GM12878 (cell line): ENCODE results near the gene FAM25G. TPM values are rescaled to one million over a fixed set of nuclear protein-coding genes. Genes with fewer than 3 reads are reported as not detected.
"Not testable (repeated sequence)": the region's sequence is repeated elsewhere in the genome, so short reads cannot be mapped to it uniquely, and the experiment has no call there.

Source experiments
- ATAC-seq: fragments of 200-7000 bp; cut with Tn5 transposase; 3 replicates; pipeline ENCODE4 v1.9.1; 2020; ENCODE audit warnings: mild to moderate bottlenecking, moderate library complexity
- BruUV-seq: library from RNA; stranded (reverse); fragments of 400-500 nt; replicated peaks from 2 replicates; lab custom pipeline; 2021; lab: Mats Ljungman, UMichigan
- CTCF ChIA-PET: fragments of 300-600 bp; sonication (Branson Sonifier 250); formaldehyde crosslinking; extraction: SDS; loops from one replicate; lab custom pipeline; 2021; ENCODE audit warnings: inconsistent platforms; lab: Yijun Ruan, JAX
- POLR2A ChIA-PET: fragments of 350-600 bp; formaldehyde crosslinking; extraction: SDS; loops from one replicate; lab custom pipeline; 2021; ENCODE audit warnings: inconsistent platforms; lab: Charles Lee
- RAD21 ChIA-PET: fragments of 300-600 bp; sonication (Branson Sonifier 250); formaldehyde crosslinking; loops from one replicate; lab custom pipeline; 2023; ENCODE audit warnings: antibody characterized with exemption; ENCODE audit not compliant: unreplicated experiment; lab: Charles Lee
- SMC1A ChIA-PET: fragments of 300-600 bp; sonication (Branson Sonifier 250); formaldehyde crosslinking; loops from one replicate; lab custom pipeline; 2023; ENCODE audit not compliant: unreplicated experiment, uncharacterized antibody; lab: Charles Lee
- DNase-seq: peaks from one replicate; pipeline ENCODE4 v3.0.0-alpha.2; 2011; ENCODE audit warnings: low read depth, low spot score
- FAIRE-seq: peaks from 3 replicates; lab custom pipeline; 2011; peaks lifted over from hg19 to GRCh38; lab: Jason Lieb, UNC
- H2AFZ ChIP-seq: 2 replicates; pipeline ENCODE4 v1.6.0; 2011; ENCODE audit warnings: low read depth, low read length, control low read depth; ENCODE audit not compliant: control insufficient read depth
- H3K27ac ChIP-seq: 2 replicates; pipeline ENCODE4 v1.5.1; 2011; ENCODE audit warnings: control low read depth; ENCODE audit not compliant: control insufficient read depth, insufficient read depth
- H3K27me3 ChIP-seq, 2 experiments: replicated peaks in 1 of 2; 2 replicates each; pipeline versions ENCODE4 v1.6.0 to v1.6.1; 2011; ENCODE audit warnings: low read length in 1 of 2; ENCODE audit not compliant: control insufficient read depth in 2 of 2, insufficient read depth in 2 of 2
- H3K36me3 ChIP-seq, 2 experiments: 2 replicates each; pipeline ENCODE4 v1.5.1; 2011; ENCODE audit warnings: low read length in 1 of 2; ENCODE audit not compliant: control insufficient read depth in 2 of 2, insufficient read depth in 2 of 2
- H3K4me1 ChIP-seq: 2 replicates; pipeline ENCODE4 v1.6.1; 2011; ENCODE audit warnings: mild to moderate bottlenecking, low read length, moderate library complexity, mixed read lengths; ENCODE audit not compliant: control insufficient read depth, insufficient read depth
- H3K4me2 ChIP-seq: 2 replicates; pipeline ENCODE4 v1.6.0; 2011; ENCODE audit warnings: control low read depth; ENCODE audit not compliant: control insufficient read depth, insufficient read depth
- H3K4me3 ChIP-seq: fragments of 200-600 bp; sonication (generic); 2 replicates; pipeline ENCODE4 v1.5.1; 2016
- H3K79me2 ChIP-seq: 2 replicates; pipeline ENCODE4 v1.6.0; 2011; ENCODE audit warnings: low read length; ENCODE audit not compliant: control insufficient read depth, insufficient read depth
- H3K9ac ChIP-seq: 2 replicates; pipeline ENCODE4 v1.8.0; 2011; ENCODE audit warnings: low read length, control low read depth, mixed read lengths; ENCODE audit not compliant: control insufficient read depth, insufficient read depth
- H3K9me3 ChIP-seq: replicated peaks from 3 replicates; pipeline ENCODE4 v1.5.1; 2011; ENCODE audit warnings: mild to moderate bottlenecking, low read length; ENCODE audit not compliant: control insufficient read depth, insufficient read depth
- H4K20me1 ChIP-seq: 2 replicates; pipeline ENCODE4 v1.6.0; 2011; ENCODE audit not compliant: control insufficient read depth, insufficient read depth
- WGBS: methylation state at CpG from one replicate; pipeline ENCODE4 v1.1.6; 2016; ENCODE audit warnings: low lambda C conversion rate; ENCODE audit not compliant: insufficient replicate concordance, insufficient coverage; ENCODE audit errors: missing lambda C conversion rate; 5-methylcytosine and 5-hydroxymethylcytosine counted together
- in situ Hi-C: fragments of 300-500 bp; cut with MboI; formaldehyde crosslinking; loops from 9 replicates; pipeline ENCODE4 v1.14.3; 2018; ENCODE audit warnings: mixed read lengths
- intact Hi-C: fragments of 100-400 bp; cut with micrococcal nuclease; formaldehyde crosslinking; loops from one replicate; pipeline ENCODE4 v1.14.2; 2022; ENCODE audit not compliant: unreplicated experiment
- polyA plus RNA-seq, 11 experiments: library from polyadenylated mRNA; depleted of rRNA in 4 of 11; unstranded in 6 of 11; stranded (reverse) in 5 of 11; fragments of >200 nt; fragmentation: Nextera tagmentation in 4 of 11; fragmentation: Illumina TruSeq in 1 of 11; extraction: Ambion mirVana in 4 of 11; extraction: Trizol in 1 of 11; gene quantifications; 1 replicate in 1 of 11; 2 replicates in 10 of 11; pipeline versions ENCODE4 v1.2.1 to v1.2.3, GENCODE V29; 2011 to 2016; ENCODE audit warnings: inconsistent platforms in 2 of 11, missing spikeins in 2 of 11, low read depth in 1 of 11
- total RNA-seq, 4 experiments: library from RNA; depleted of rRNA in 3 of 4; stranded (reverse); fragments of >200 nt in 3 of 4; fragmentation: Illumina TruSeq in 1 of 4; extraction: Trizol in 1 of 4; gene quantifications; 2 replicates each; pipeline versions ENCODE4 v1.2.1 to v1.2.3, GENCODE V29; 2013 to 2021

FAM25G gene
- total and polyA plus RNA-seq, 10 of the 15 experiments (the other 5 are each of a cell fraction or from before 2014, with no cell fraction given): not detected

GRCh38 chr10:47481182-47481766 is 10.2 kb downstream of the FAM25G start:
- H2AFZ ChIP-seq, H3K4me2 ChIP-seq, H3K79me2 ChIP-seq, FAIRE-seq, H3K4me1 ChIP-seq, H3K27ac ChIP-seq, in situ Hi-C loops, H3K36me3 ChIP-seq, POLR2A ChIA-PET, H4K20me1 ChIP-seq, RAD21 ChIA-PET, H3K4me3 ChIP-seq, ATAC-seq, CTCF ChIA-PET, SMC1A ChIA-PET, H3K27me3 ChIP-seq, H3K9ac ChIP-seq, intact Hi-C loops, DNase-seq, BruUV-seq, H3K9me3 ChIP-seq: not testable (repeated sequence)
- WGBS: 61% methylated on average over 6 of the region's 10 CpGs

- in situ Hi-C loops: not testable (repeated sequence)
Observed at GRCh38 chr10:47480133-47480532, 11.4 kb downstream of the FAM25G start.

DNA sequence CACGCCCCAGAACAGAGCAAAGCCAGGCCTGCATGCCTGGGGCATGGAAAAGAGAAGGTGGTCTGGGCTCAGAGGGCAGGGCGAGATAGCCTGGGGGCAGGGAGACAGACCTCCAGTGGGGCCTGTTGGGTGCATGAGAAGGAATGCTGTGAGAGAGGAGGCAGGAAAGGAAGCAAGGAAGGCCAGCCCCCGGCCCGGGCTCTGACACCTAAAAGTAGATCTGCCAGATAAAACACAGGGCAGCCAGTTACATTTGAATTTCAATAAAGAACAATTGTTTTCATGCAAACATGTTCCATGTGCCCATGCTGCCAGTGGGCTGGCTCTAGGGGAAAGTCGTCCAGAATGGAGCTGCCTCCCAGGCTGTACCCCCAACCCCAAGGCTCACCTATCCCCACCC is 13.4 kb downstream of the FAM25G start:
- ATAC-seq, H3K4me3 ChIP-seq, H3K36me3 ChIP-seq, H3K4me1 ChIP-seq, H4K20me1 ChIP-seq, FAIRE-seq, RAD21 ChIA-PET, SMC1A ChIA-PET, H3K9me3 ChIP-seq, H3K27ac ChIP-seq, POLR2A ChIA-PET, CTCF ChIA-PET, in situ Hi-C loops, H3K9ac ChIP-seq, intact Hi-C loops, H3K4me2 ChIP-seq, H3K27me3 ChIP-seq, BruUV-seq, H3K79me2 ChIP-seq, DNase-seq, H2AFZ ChIP-seq: not testable (repeated sequence)
- 29% methylated on average over 2 of the region's 5 CpGs for WGBS

More at GRCh38 chr10:47480133-47480532, 11.4 kb downstream of the FAM25G start:
- H3K4me2 ChIP-seq, intact Hi-C loops, POLR2A ChIA-PET, BruUV-seq, H4K20me1 ChIP-seq, ATAC-seq, H3K4me3 ChIP-seq, SMC1A ChIA-PET, RAD21 ChIA-PET, DNase-seq, H3K27me3 ChIP-seq, H3K79me2 ChIP-seq, H3K9me3 ChIP-seq, H3K9ac ChIP-seq, FAIRE-seq, H3K4me1 ChIP-seq, H3K36me3 ChIP-seq, CTCF ChIA-PET, H3K27ac ChIP-seq, H2AFZ ChIP-seq: not testable (repeated sequence)
- WGBS: no CpG with 5 or more reads among the region's 3 CpGs

GRCh38 chr10:47477078-47477477 is 14.4 kb downstream of the FAM25G start:
- H3K79me2 ChIP-seq, DNase-seq, H2AFZ ChIP-seq, BruUV-seq, H3K4me3 ChIP-seq, intact Hi-C loops, POLR2A ChIA-PET, H3K27ac ChIP-seq, FAIRE-seq, H3K27me3 ChIP-seq, SMC1A ChIA-PET, H3K9me3 ChIP-seq, in situ Hi-C loops, H3K36me3 ChIP-seq, CTCF ChIA-PET, ATAC-seq, H3K4me2 ChIP-seq, RAD21 ChIA-PET, H4K20me1 ChIP-seq, H3K4me1 ChIP-seq, H3K9ac ChIP-seq: not testable (repeated sequence)
- WGBS: 31% methylated on average over 7 of the region's 11 CpGs
